Mucosa of descending colon (tissue), 3 donors: ENCODE measurements around the gene EPB41L2. TPM values are rescaled to one million over a fixed set of nuclear protein-coding genes. Genes with fewer than 3 reads are reported as not detected.
A peak's percentile ranks its signal among the peaks of the same experiment; 100 is the strongest.

Experiments used
- ATAC-seq: fragments of 200-7000 bp; cut with Tn5 transposase; one replicate; pipeline ENCODE4 v1.9.1; 2020; ENCODE audit warnings: mild to moderate bottlenecking, moderate library complexity
- DNase-seq, 3 donors: peaks; one replicate each; pipeline ENCODE4 v3.0.0-alpha.2; 2020
- H3K36me3 ChIP-seq: fragments of 200-600 bp; one replicate; pipeline ENCODE4 v1.8.0; 2021; ENCODE audit warnings: low read depth, mild to moderate bottlenecking
- H3K4me1 ChIP-seq: fragments of 200-600 bp; one replicate; pipeline ENCODE4 v1.8.0; 2021; ENCODE audit warnings: low read depth, mild to moderate bottlenecking
- H3K4me3 ChIP-seq: fragments of 200-600 bp; one replicate; pipeline ENCODE4 v1.8.0; 2021; ENCODE audit warnings: mild to moderate bottlenecking
- H3K9me3 ChIP-seq: fragments of 200-600 bp; one replicate; pipeline ENCODE4 v1.8.0; 2021; ENCODE audit warnings: mild to moderate bottlenecking
- intact Hi-C, 2 donors: fragments of 100-400 bp; cut with DNase I in 1 of 2; cut with micrococcal nuclease in 1 of 2; formaldehyde crosslinking; loops; one replicate each; pipeline versions ENCODE4 v1.11.0 to v1.11.1; 2022; cut with DNase I, micrococcal nuclease
- total RNA-seq, 3 donors: library from RNA; stranded (reverse); fragmentation: NEBNext Ultra II Directional in 2 of 3; extraction: Animal tissue kit (Norgen Biotek cat#: 25700) in 2 of 3; gene quantifications; one replicate each; pipeline versions ENCODE4 v1.2.1 to v1.2.4, GENCODE V29; 2021 to 2023
- TF ChIP-seq, protein P1 (sequence below): fragments of 200-600 bp; IDR thresholded peaks from one replicate; pipeline ENCODE4 v1.8.0; 2022; ENCODE audit warnings: antibody characterized with exemption, mild to moderate bottlenecking
- donor health status: DM: no; HTN: no; CAD: no; lungs with moderate emphysema.
- donor health status: DM: no; HTN: no; CAD: no.
- donor health status: DM: no; HTN: yes; CAD: no.

Gene EPB41L2
- total RNA-seq, 3 donors from 2014 or later = 80.1 to 148 (median 93.0) TPM

DNA sequence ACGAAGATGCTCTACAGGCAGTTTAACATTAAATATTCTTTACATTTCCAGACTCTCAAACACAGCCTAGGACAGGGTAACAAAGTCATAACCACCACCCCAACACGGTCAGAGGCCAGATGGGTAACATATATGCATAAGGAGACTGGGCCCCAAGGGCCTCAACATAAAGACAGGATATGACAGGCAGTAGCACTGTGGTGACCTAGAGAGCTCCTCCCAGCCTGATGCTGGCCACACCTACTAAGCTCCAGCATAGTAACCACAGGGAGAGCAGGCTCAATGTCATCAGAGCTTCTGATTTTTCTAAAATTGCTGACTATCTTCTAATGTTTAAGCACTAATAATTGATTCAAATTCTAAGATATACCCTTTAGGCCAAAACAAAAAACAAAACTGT, 214.1 kb downstream of the EPB41L2 start:
- H3K4me1 ChIP-seq = no peaks in the 10 kb centered on the region
- H3K4me3 ChIP-seq = no peak overlapping the region
- H3K36me3 ChIP-seq = no peaks in the 10 kb centered on the region
- no peaks in the 10 kb centered on the region for H3K9me3 ChIP-seq
- ATAC-seq (peak; percentile 60), DNase-seq (no peak)
- TF ChIP-seq, protein P1, sequence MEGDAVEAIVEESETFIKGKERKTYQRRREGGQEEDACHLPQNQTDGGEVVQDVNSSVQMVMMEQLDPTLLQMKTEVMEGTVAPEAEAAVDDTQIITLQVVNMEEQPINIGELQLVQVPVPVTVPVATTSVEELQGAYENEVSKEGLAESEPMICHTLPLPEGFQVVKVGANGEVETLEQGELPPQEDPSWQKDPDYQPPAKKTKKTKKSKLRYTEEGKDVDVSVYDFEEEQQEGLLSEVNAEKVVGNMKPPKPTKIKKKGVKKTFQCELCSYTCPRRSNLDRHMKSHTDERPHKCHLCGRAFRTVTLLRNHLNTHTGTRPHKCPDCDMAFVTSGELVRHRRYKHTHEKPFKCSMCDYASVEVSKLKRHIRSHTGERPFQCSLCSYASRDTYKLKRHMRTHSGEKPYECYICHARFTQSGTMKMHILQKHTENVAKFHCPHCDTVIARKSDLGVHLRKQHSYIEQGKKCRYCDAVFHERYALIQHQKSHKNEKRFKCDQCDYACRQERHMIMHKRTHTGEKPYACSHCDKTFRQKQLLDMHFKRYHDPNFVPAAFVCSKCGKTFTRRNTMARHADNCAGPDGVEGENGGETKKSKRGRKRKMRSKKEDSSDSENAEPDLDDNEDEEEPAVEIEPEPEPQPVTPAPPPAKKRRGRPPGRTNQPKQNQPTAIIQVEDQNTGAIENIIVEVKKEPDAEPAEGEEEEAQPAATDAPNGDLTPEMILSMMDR = no peak
- intact Hi-C loops = loop anchor here in 1 of 2 donors (10.0 kb wide), 1 partner anchor 524 kb away; no protein-coding TSS in a partner anchor

DNA sequence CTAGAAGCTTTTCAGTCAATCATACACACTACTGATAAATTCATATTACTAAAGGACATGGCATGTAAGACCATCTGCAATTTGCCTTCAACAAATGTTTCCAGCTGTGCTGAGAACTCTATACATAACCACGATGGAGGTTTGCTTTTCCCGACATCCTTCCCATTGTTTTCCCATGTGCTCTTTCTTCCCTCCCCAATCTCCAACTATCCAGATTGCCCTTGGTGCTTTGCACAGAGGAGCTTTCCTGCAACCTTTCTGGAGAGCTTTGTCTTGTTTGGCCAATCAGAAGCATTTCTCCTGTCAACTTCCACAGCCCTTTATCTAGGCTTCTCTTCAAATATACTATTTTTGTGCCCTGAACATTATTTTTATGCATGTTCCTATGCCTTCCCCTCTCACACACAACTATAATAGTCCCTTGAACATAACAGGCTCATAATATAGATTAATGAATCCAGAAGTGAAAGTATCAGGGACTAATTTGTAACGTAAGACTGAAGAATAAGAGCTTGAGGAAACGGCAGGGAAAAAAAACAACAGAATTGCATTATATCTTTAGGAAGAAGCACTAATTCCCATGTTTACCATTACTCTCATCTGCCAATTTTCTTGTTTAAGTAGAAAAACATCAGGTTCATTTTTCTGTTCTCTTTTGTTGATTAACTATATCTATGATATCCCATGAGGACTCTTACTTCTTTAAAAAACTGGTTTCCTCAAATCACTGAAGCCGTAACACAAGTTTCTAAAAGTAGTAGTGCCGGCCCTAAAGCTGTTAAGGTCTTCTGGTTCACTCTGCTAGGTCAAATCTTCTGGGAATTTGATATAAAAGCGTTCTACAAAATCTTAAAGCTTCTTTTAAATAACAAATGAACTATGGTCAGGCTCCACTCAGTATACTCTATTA, 215.8 kb downstream of the EPB41L2 start:
- DNase-seq (no peak), ATAC-seq (no peak)
- H3K9me3 ChIP-seq = no peaks in the 10 kb centered on the region
- H3K4me1 ChIP-seq = no peaks in the 10 kb centered on the region
- TF ChIP-seq, protein P1 = no peak
- H3K4me3 ChIP-seq = no peak overlapping the region
- intact Hi-C loops = loop anchor here in 1 of 2 donors (10.0 kb wide), 1 partner anchor 522 kb away; no protein-coding TSS in a partner anchor
- H3K36me3 ChIP-seq = no peaks in the 10 kb centered on the region

DNA sequence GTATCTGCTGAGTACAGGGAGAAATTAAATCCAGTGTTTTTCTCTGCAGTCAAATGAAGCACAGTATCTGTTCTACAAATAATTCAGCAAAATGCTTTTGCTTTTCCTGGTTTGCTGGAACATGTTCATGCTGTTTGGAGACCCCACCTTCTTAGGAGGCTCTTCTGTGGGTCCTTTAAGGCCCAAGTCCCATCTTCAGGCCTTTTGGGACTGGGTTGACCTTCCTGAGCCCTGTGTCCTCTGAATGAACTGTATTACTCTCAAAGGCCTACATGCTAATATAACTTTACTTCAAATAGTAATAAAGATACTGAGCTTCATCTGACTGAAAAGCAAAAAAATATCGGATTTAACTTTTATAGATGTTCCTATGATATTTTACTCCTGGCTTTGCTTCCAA, 216.5 kb downstream of the EPB41L2 start:
- intact Hi-C loops = loop anchor here in 1 of 2 donors (10.0 kb wide), 1 partner anchor 522 kb away; no protein-coding TSS in a partner anchor
- TF ChIP-seq, protein P1 = no peak
- no peak for DNase-seq

DNA sequence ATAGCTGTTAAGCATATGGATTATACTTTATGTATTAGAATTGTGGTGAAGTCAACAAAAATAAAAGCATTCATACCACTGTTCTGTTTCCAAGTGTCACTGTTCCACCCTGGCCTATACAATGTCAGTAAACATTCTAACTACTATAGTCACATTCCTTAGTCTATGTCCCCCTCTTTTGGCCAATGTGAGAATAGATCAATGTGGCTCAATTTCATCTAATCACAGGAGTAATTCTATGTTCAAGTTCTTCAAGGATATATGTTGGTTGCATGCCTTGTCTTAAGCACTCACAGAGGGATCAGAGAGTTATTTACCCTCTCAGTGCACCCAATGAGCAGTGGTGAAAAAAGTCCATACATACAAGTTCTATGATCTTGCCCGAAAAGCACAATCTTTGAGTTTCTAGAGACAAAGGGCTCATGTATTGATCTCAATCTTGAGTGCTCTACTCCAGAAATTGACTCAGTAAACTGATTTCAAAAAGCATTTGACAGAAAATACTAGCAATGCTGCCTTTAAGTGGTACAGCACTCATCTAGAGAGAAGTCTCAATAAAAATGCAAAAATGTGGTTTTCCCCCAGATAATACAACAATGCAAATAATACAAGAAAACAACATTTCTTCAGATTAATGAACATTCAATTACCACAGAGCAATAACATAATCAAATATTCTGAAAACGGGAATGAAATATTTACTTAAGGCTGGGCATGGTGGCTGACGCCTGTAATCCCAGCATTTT, 219.3 kb downstream of the EPB41L2 start:
- intact Hi-C loops = loop anchor here in 1 of 2 donors (10.0 kb wide), 1 partner anchor 519 kb away; no protein-coding TSS in a partner anchor
- DNase-seq = peak in 1 of 3 donors; percentile 21
- TF ChIP-seq, protein P1 = no peak
- Histone ChIP-seq H3K4me1 (no peaks in the 10 kb centered on the region), H3K9me3 (no peaks in the 10 kb centered on the region), H3K36me3 (no peaks in the 10 kb centered on the region), H3K4me3 (no peak overlapping the region)
- peak; percentile 66 for ATAC-seq

More for the DNA sequence above, 216.5 kb downstream of the EPB41L2 start:
- no peak for ATAC-seq
- no peaks in the 10 kb centered on the region for H3K9me3 ChIP-seq
- H3K36me3 ChIP-seq = no peaks in the 10 kb centered on the region
- no peak overlapping the region for H3K4me3 ChIP-seq
- H3K4me1 ChIP-seq = no peaks in the 10 kb centered on the region

DNA sequence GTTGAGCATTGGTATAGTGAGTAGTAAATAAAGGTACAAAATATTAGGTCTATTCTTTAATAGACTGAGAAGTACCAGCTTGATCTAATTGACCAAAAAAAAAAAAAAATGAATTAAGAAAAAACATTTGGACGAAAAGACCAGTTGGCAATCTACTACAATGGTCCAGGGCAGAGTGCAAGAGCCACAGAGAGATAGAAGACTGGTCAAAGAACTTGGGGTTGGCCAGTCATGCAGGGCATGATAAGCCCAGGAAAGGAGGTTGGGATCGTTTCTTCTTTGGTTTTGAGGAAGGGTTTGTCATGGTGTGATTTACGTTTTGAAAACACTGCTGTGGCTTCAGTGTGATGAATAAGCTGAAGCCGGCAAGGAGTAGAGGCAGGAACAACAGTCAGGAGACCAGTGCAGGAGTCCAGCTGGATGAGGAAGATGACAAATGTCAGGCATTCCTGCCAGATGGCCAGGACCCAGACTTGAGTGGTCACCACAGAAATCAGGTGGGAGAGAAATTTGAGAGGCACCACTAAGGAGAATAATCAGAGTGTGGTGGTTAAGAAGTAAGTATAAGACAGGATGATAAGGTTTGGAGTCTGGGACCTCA, 221.8 kb downstream of the EPB41L2 start:
- H3K4me1 ChIP-seq = no peaks in the 10 kb centered on the region
- H3K36me3 ChIP-seq = no peaks in the 10 kb centered on the region
- no peaks in the 10 kb centered on the region for H3K9me3 ChIP-seq
- no peak overlapping the region for H3K4me3 ChIP-seq
- TF ChIP-seq, protein P1 = no peak
- no peak for ATAC-seq
- intact Hi-C loops = loop anchor here in 1 of 2 donors (10.0 kb wide), 1 partner anchor 516 kb away; no protein-coding TSS in a partner anchor
- no peak for DNase-seq
